H1 (cell line): ENCODE results near the gene VCP. TPM values are rescaled to one million over a fixed set of nuclear protein-coding genes. Genes with fewer than 3 reads are reported as not detected.

Experiments used
- CTCF ChIA-PET: fragments of 300-600 bp; sonication (Branson Sonifier 250); formaldehyde crosslinking; loops from one replicate; lab custom pipeline; 2021; ENCODE audit not compliant: partially characterized antibody; lab: Charles Lee
- POLR2A ChIA-PET: fragments of 300-600 bp; sonication (Branson Sonifier 250); formaldehyde crosslinking; loops from one replicate; lab custom pipeline; 2021; ENCODE audit warnings: inconsistent platforms; ENCODE audit not compliant: partially characterized antibody; lab: Charles Lee
- DNase-seq, 2 experiments: peaks; one replicate each; pipeline versions ENCODE4 v3.0.0 to v3.0.0-alpha.2; 2010 to 2022; ENCODE audit warnings: low spot score in 2 of 2, low read depth in 1 of 2, mixed read lengths in 1 of 2
- FAIRE-seq: peaks from 2 replicates; lab custom pipeline; 2011; peaks lifted over from hg19 to GRCh38; lab: Jason Lieb, UNC
- H2AFZ ChIP-seq: 2 replicates; pipeline ENCODE4 v1.8.1; 2012; ENCODE audit warnings: low read length, inconsistent platforms
- H2AK5ac ChIP-seq: 2 replicates; pipeline ENCODE4 v1.6.1; 2013; ENCODE audit warnings: low read depth, low read length
- H2BK120ac ChIP-seq: replicated peaks from 2 replicates; pipeline ENCODE3; 2013; ENCODE audit warnings: low read depth, low read length, inconsistent platforms
- H2BK12ac ChIP-seq: 2 replicates; pipeline ENCODE4 v1.6.1; 2013; ENCODE audit warnings: low read depth, low read length
- H2BK15ac ChIP-seq: 2 replicates; pipeline ENCODE4 v1.6.1; 2013; ENCODE audit warnings: low read length
- H2BK20ac ChIP-seq: 2 replicates; pipeline ENCODE4 v1.6.1; 2013; ENCODE audit warnings: low read length
- H2BK5ac ChIP-seq: 2 replicates; pipeline ENCODE4 v1.6.1; 2013; ENCODE audit warnings: low read depth, low read length
- H3K14ac ChIP-seq: 2 replicates; pipeline ENCODE4 v1.6.1; 2013; ENCODE audit warnings: inconsistent platforms; ENCODE audit not compliant: insufficient read length
- H3K18ac ChIP-seq: 2 replicates; pipeline ENCODE4 v1.6.1; 2013; ENCODE audit warnings: low read length; ENCODE audit errors: extremely low read depth
- H3K23ac ChIP-seq: 2 replicates; pipeline ENCODE4 v1.6.1; 2013; ENCODE audit warnings: inconsistent platforms; ENCODE audit not compliant: insufficient read length
- H3K23me2 ChIP-seq: 2 replicates; pipeline ENCODE4 v1.6.1; 2013; ENCODE audit warnings: low read depth, low read length
- H3K27ac ChIP-seq: 2 replicates; pipeline ENCODE4 v1.6.1; 2011; ENCODE audit warnings: low read depth, low read length, inconsistent platforms
- H3K27me3 ChIP-seq, 4 experiments: replicated peaks in 1 of 4; 1 replicate in 1 of 4; 2 replicates in 3 of 4; pipeline versions ENCODE4 v1.6.1 to v1.8.1; 2011 to 2013; ENCODE audit warnings: low read length in 3 of 4, mild to moderate bottlenecking in 3 of 4, inconsistent platforms in 2 of 4, mixed read lengths in 2 of 4, moderate library complexity in 1 of 4; ENCODE audit not compliant: control insufficient read depth in 3 of 4, insufficient read depth in 3 of 4; ENCODE audit errors: extremely low read depth in 1 of 4
- H3K36me3 ChIP-seq, 4 experiments: 2 replicates each; pipeline versions ENCODE4 v1.6.1 to v1.8.1; 2011 to 2013; ENCODE audit warnings: mild to moderate bottlenecking in 4 of 4, low read length in 3 of 4, moderate library complexity in 2 of 4, control low read depth in 1 of 4, inconsistent platforms in 1 of 4; ENCODE audit not compliant: insufficient read depth in 4 of 4, control insufficient read depth in 2 of 4
- H3K4ac ChIP-seq: replicated peaks from 2 replicates; pipeline ENCODE3; 2013; ENCODE audit warnings: low read length, low read depth, mixed read lengths, inconsistent platforms; ENCODE audit not compliant: insufficient read length
- H3K4me1 ChIP-seq, 4 experiments: replicated peaks in 1 of 4; 1 replicate in 1 of 4; 2 replicates in 3 of 4; pipeline versions ENCODE4 v1.6.1 to v1.8.1; 2011 to 2013; ENCODE audit warnings: low read length in 3 of 4, inconsistent platforms in 2 of 4, mixed read lengths in 1 of 4; ENCODE audit not compliant: insufficient read depth in 4 of 4, control insufficient read depth in 3 of 4
- H3K4me2 ChIP-seq, 2 experiments: 2 replicates each; pipeline versions ENCODE4 v1.6.1 to v1.8.1; 2011 to 2013; ENCODE audit warnings: low read depth in 2 of 2, low read length in 2 of 2, control low read depth in 1 of 2, inconsistent platforms in 1 of 2, mild to moderate bottlenecking in 1 of 2; ENCODE audit not compliant: insufficient read depth in 1 of 2
- H3K4me3 ChIP-seq, 4 experiments: fragments of 200-600, 300-600 bp in 1 of 4; sonication (generic), shearing (Covaris generic), sonication (Bioruptor Twin) in 1 of 4; 2 replicates each; pipeline versions ENCODE4 v1.5.1 to v1.8.1; 2011 to 2016; ENCODE audit warnings: low read length in 4 of 4, low read depth in 3 of 4, control low read depth in 2 of 4, inconsistent platforms in 2 of 4, mild to moderate bottlenecking in 2 of 4, mixed read lengths in 1 of 4, moderate library complexity in 1 of 4; ENCODE audit not compliant: insufficient read depth in 2 of 4; ENCODE audit errors: extremely low read depth in 1 of 4
- H3K56ac ChIP-seq: replicated peaks from 2 replicates; pipeline ENCODE3; 2013; ENCODE audit warnings: low read depth, mild to moderate bottlenecking, mixed read lengths, low read length, inconsistent platforms; ENCODE audit not compliant: insufficient read length
- H3K79me1 ChIP-seq: 2 replicates; pipeline ENCODE4 v1.6.1; 2013; ENCODE audit warnings: low read depth, low read length, control low read depth
- H3K79me2 ChIP-seq, 2 experiments: 2 replicates each; pipeline versions ENCODE4 v1.6.1 to v1.8.1; 2012 to 2013; ENCODE audit warnings: low read length in 2 of 2, mild to moderate bottlenecking in 2 of 2, inconsistent platforms in 1 of 2; ENCODE audit not compliant: insufficient read depth in 2 of 2, control insufficient read depth in 1 of 2
- H3K9ac ChIP-seq, 4 experiments: replicated peaks in 1 of 4; 1 replicate in 1 of 4; 2 replicates in 3 of 4; pipeline versions ENCODE4 v1.6.1 to v1.8.1; 2011 to 2013; ENCODE audit warnings: low read depth in 3 of 4, low read length in 3 of 4, control low read depth in 2 of 4, mild to moderate bottlenecking in 2 of 4, moderate library complexity in 2 of 4, inconsistent platforms in 1 of 4; ENCODE audit errors: extremely low read depth in 1 of 4
- H3K9me3 ChIP-seq, 2 experiments: 2 replicates each; pipeline versions ENCODE4 v1.6.1 to v1.8.1; 2012 to 2013; ENCODE audit warnings: mild to moderate bottlenecking in 2 of 2, moderate library complexity in 2 of 2, control low read depth in 1 of 2, inconsistent platforms in 1 of 2, low read depth in 1 of 2, low read length in 1 of 2, mixed read lengths in 1 of 2; ENCODE audit not compliant: insufficient read depth in 2 of 2
- H4K20me1 ChIP-seq, 2 experiments: replicated peaks in 1 of 2; 2 replicates each; pipeline versions ENCODE3 to v1.8.1; 2011 to 2013; ENCODE audit warnings: inconsistent platforms in 2 of 2, low read length in 2 of 2, mild to moderate bottlenecking in 1 of 2; ENCODE audit not compliant: insufficient read depth in 2 of 2, control insufficient read depth in 1 of 2
- H4K5ac ChIP-seq: 2 replicates; pipeline ENCODE4 v1.6.1; 2013; ENCODE audit warnings: low read length, low read depth, mixed read lengths, inconsistent platforms; ENCODE audit not compliant: insufficient read length
- H4K8ac ChIP-seq: 2 replicates; pipeline ENCODE4 v1.8.0; 2013; ENCODE audit warnings: mild to moderate bottlenecking, moderate library complexity, low read length, inconsistent platforms; ENCODE audit not compliant: insufficient read depth; ENCODE audit errors: extremely low read depth
- H4K91ac ChIP-seq: replicated peaks from 2 replicates; pipeline ENCODE3; 2013; ENCODE audit warnings: low read length, mixed read lengths, inconsistent platforms; ENCODE audit not compliant: insufficient read length
- CBX5 ChIP-seq: fragments of 300-800, 300-1000 bp; sonication (generic); IDR thresholded peaks from 2 replicates; pipeline ENCODE4 v1.7.1; 2016; ENCODE audit warnings: antibody characterized with exemption, low read length, low read depth
- CTCF ChIP-seq, 3 experiments: IDR thresholded peaks; 1 replicate in 2 of 3; 2 replicates in 1 of 3; pipeline versions ENCODE4 v1.5.1 to v1.6.1; 2011; ENCODE audit warnings: low read length in 3 of 3, mild to moderate bottlenecking in 3 of 3, inconsistent platforms in 2 of 3, low read depth in 1 of 3, moderate library complexity in 1 of 3; ENCODE audit not compliant: insufficient read depth in 1 of 3; ENCODE audit errors: control extremely low read depth in 1 of 3
- GTF2F1 ChIP-seq: IDR thresholded peaks from 2 replicates; pipeline ENCODE4 v1.6.1; 2012; ENCODE audit warnings: low read depth, low read length, improper control_type of control experiment, borderline replicate concordance
- PHF8 ChIP-seq: fragments of 200-600 bp; sonication (generic); conservative IDR thresholded peaks from 2 replicates; pipeline ENCODE4 v1.7.1; 2012; ENCODE audit warnings: low read depth, mild to moderate bottlenecking, inconsistent platforms, low read length, moderate library complexity
- POU5F1 ChIP-seq: IDR thresholded peaks from 2 replicates; pipeline ENCODE4 v1.6.1; 2011; ENCODE audit warnings: low read depth, mild to moderate bottlenecking, low read length, moderate library complexity
- RFX5 ChIP-seq: IDR thresholded peaks from 2 replicates; pipeline ENCODE4 v1.6.1; 2011; ENCODE audit warnings: low read depth, low read length, improper control_type of control experiment, borderline replicate concordance
- SAP30 ChIP-seq: fragments of 300-600 bp; sonication (generic); IDR thresholded peaks from 2 replicates; pipeline ENCODE4 v1.7.1; 2012; ENCODE audit warnings: low read length, moderate library complexity, mild to moderate bottlenecking, inconsistent platforms; ENCODE audit not compliant: insufficient read depth, insufficient replicate concordance
- SP1 ChIP-seq: IDR thresholded peaks from 2 replicates; pipeline ENCODE4 v1.6.1; 2011; ENCODE audit warnings: low read depth, low read length
- SP2 ChIP-seq: IDR thresholded peaks from 2 replicates; pipeline ENCODE4 v1.6.1; 2012; ENCODE audit warnings: mild to moderate bottlenecking, low read length, inconsistent platforms
- TCF12 ChIP-seq: IDR thresholded peaks from 2 replicates; pipeline ENCODE4 v1.6.1; 2011; ENCODE audit warnings: low read depth, mild to moderate bottlenecking, low read length
- ZNF274 ChIP-seq: IDR thresholded peaks from 2 replicates; pipeline ENCODE4 v1.7.0; 2012; ENCODE audit warnings: low read length, borderline replicate concordance; ENCODE audit errors: extremely low read depth
- WGBS, 2 experiments: shearing (Covaris generic) in 1 of 2; methylation state at CpG; one replicate each; pipeline versions ENCODE4 v1.1.6 to v1.1.7; 2013 to 2015; ENCODE audit warnings: low lambda C conversion rate in 2 of 2, mixed read lengths in 2 of 2, inconsistent platforms in 1 of 2, low coverage in 1 of 2, missing lambda C conversion rate in 1 of 2; ENCODE audit not compliant: insufficient replicate concordance in 2 of 2, insufficient coverage in 1 of 2, insufficient read length in 1 of 2; ENCODE audit errors: extremely low coverage in 1 of 2, missing lambda C conversion rate in 1 of 2; 5-methylcytosine and 5-hydroxymethylcytosine counted together
- polyA plus RNA-seq, 7 experiments: library from polyadenylated mRNA; depleted of rRNA in 3 of 7; stranded (reverse) in 5 of 7; unstranded in 2 of 7; fragments of >200 nt in 5 of 7; fragments of 200-250 nt in 2 of 7; gene quantifications; 1 replicate in 5 of 7; 2 replicates in 1 of 7; 4 replicates in 1 of 7; pipeline versions ENCODE4 v1.2.1 to v1.2.3, GENCODE V29; 2011 to 2013; ENCODE audit warnings: missing spikeins in 2 of 7, mixed read lengths in 2 of 7
- total RNA-seq: library from RNA; stranded (reverse); fragmentation: NEBNext Ultra II Directional; extraction: Animal tissue kit (Norgen Biotek cat#: 25700); gene quantifications from 2 replicates; pipeline ENCODE4 v1.2.1, GENCODE V29; 2021

Gene VCP
- total and polyA plus RNA-seq, 2 of the 8 experiments (the other 6 are each of a cell fraction or from before 2014, with no cell fraction given), result 173 to 375 TPM

- Histone ChIP-seq H3K23ac (no peak overlapping the region), H2BK5ac (no peak overlapping the region), H3K36me3 (peaks cover 0 to 3% (median 0%) of the 10 kb centered on the region in 4 experiments; a peak in 1 of 8 replicates), H3K27me3 (no peaks in the 10 kb centered on the region), H3K18ac (no peak overlapping the region), H3K56ac (no peak overlapping the region), H3K79me1 (no peaks in the 10 kb centered on the region), H4K5ac (no peak overlapping the region), H4K20me1 (no peaks in the 10 kb centered on the region), H3K79me2 (no peaks in the 10 kb centered on the region), H3K4me3 (no peak overlapping the region), H3K9me3 (peaks cover 16 to 18% of the 10 kb centered on the region in 2 experiments), H3K14ac (no peak overlapping the region), H4K8ac (no peak overlapping the region), H3K27ac (peak overlapping the region; percentile 44; the same call in 1 of the 2 replicates), H2BK12ac (no peak overlapping the region), H3K9ac (no peak overlapping the region), H3K4ac (no peak overlapping the region), H3K4me2 (no peak overlapping the region), H2AK5ac (no peak overlapping the region), H2BK15ac (no peak overlapping the region), H2AFZ (no peak overlapping the region), H3K23me2 (no peaks in the 10 kb centered on the region), H4K91ac (no peak overlapping the region), H2BK20ac (no peak overlapping the region), H2BK120ac (peak overlapping the region; percentile 47), H3K4me1 (peaks cover 0 to 10% (median 3%) of the 10 kb centered on the region in 4 experiments; a peak in 3 of 7 replicates)
- ChIA-PET POLR2A (interaction anchor here (0.9 to 1.8 kb wide), 10 partner anchors 26 to 76 kb away, joined by 3 to 8 read pairs (median 4); partner anchors contain the start of genes FANCG, STOML2 and VCP), CTCF (interaction anchor here (0.8 to 3.0 kb wide), 12 partner anchors 8 to 426 kb away, joined by 3 to 14 read pairs (median 6); no protein-coding TSS in a partner anchor)
- FAIRE-seq (no peak), DNase-seq (no peak)
- 88% methylated on average over 1 of the region's 1 CpG; no CpG with 5 or more reads in 1 of the 2 experiments for WGBS, 2 experiments
- TF ChIP-seq GTF2F1 (no peak), SP2 (no peak), CBX5 (no peak), POU5F1 (no peak), SAP30 (no peak), PHF8 (no peak), ZNF274 (no peak), TCF12 (no peak), SP1 (no peak), RFX5 (no peak), CTCF (IDR thresholded peaks at IDR 0.05; ENCODE audit: control extremely low read depth in 1 of 3, insufficient read depth in 1 of 3, low read depth in 1 of 3, low read length in 3 of 3) (no peak)
These were observed 45.1 kb downstream of the VCP start for GRCh38 chr9:35027374-35027773.
